Renal pelvis (tissue), 4 donors: ENCODE measurements around the gene APRT. TPM values are rescaled to one million over a fixed set of nuclear protein-coding genes. Genes with fewer than 3 reads are reported as not detected.

Experiments used
- DNase-seq: peaks from one replicate; pipeline ENCODE4 v3.0.0-alpha.2; 2013
- polyA plus RNA-seq, 3 donors: library from polyadenylated mRNA; unstranded; fragments of 120-200 nt; gene quantifications; one replicate each; pipeline ENCODE4 v1.2.1, GENCODE V29; 2013; ENCODE audit not compliant: insufficient read length in 3 of 3

Gene APRT
- polyA plus RNA-seq, 3 donors = 106 to 129 (median 121) TPM

DNA sequence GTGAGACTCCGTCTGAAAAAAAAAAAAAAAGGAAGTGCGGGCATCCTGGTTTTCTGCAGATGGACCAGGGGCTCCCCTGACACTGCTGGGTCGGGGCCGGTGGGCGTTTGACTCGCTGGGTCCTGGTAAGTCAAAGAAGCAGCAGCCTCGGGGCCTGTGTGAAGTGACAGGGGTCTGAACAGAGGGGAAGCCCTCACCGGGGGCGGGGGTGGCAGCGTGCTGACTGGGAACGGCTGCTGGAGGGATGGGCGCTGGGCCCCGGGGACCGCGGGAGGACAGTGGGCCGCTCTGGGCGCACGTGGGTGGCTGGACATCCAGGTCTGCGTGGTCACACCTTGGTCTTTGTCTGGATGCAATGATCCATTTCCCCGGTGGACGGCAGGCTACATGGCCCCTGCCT, 36.8 kb upstream of the APRT start:
- DNase-seq = no peak

DNA sequence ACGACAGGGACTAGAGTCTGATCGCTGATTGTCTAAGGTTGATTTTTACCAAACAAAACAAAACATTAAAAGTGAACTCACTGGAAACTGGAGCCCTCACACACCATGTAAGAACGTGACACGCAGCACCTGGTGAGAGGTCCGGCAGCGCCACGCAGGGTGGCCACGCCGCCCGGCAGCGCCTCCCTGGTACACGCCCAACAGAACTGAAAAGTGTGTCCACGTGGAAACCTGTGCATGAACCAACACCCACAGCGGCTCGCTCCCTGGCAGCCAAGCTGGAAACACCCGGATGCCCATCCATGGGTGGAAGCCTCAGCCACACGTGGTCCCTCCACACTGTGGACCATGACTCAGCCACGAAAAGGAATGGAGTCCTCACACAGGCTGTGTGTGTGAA, 35.9 kb upstream of the APRT start:
- DNase-seq = no peak

DNA sequence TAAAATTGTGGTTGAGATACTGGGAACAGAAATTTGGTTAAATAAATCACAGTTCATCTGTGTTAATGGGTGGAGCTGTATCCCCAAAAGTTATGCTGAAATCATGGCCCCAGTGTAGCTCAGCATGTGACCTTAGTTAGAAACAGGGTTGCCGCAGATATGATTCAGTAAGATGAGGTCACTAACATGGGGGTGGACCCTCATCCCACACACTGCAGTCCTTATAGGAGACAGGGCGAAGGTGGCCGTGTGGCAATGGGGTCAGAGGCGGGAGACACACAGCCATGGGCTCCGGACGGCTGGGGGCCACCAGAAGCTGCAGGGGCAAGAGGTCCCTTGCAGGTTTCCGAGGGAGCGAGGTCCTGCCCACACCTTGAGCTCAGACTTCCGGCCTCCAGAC, 34.4 kb upstream of the APRT start:
- no peak for DNase-seq

DNA sequence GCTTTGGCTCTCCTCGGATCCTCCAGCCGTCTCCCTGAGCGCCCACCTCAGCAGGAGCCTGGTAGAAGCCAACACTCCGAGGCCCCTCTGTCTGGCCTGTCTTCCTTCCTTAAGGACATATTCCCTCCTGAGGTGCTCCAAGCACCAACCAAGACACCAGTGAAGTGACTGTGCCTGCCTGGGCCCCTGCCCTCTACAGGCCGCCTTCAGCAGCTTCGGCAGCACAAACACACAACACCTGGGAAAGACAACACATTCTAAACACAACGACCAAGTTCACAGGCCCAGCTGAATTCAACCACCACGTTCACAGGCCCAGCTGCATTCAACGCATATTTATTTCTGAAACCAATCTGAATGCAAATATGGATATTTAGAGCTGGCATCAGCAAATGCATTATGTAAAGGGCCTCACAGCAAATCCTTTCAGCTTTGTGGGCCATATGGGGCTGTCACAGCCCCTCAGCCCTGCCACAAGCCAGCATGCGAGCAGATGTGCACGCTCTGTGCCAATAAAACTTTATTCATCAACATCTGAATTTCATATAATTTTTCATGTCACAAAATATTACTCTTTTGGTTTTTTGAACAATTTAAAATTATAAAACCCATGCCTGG, 32.8 kb upstream of the APRT start:
- no peak for DNase-seq

GRCh38 chr16:88843256-88843655, 31.5 kb upstream of the APRT start:
- DNase-seq = no peak

DNA sequence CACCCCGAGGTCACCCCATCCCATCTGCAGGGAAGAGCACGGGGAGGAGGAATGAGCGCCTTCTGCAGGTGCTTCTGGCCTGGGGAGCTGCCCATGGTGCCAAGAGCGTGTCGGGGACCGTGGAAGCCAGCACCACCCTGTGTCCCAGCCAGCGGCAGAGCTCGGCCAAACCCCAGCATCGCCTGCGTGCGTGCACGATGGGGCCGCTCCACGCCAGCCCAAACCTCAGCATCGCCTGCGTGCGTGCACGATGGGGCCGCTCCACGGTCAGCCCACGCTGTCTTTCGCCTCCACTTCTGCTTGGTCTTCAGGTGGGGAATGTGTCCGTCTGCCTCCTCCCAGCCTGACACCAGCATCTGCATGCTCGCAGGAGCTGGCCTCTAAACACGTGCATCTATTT, 31.1 kb upstream of the APRT start:
- DNase-seq = no peak

DNA sequence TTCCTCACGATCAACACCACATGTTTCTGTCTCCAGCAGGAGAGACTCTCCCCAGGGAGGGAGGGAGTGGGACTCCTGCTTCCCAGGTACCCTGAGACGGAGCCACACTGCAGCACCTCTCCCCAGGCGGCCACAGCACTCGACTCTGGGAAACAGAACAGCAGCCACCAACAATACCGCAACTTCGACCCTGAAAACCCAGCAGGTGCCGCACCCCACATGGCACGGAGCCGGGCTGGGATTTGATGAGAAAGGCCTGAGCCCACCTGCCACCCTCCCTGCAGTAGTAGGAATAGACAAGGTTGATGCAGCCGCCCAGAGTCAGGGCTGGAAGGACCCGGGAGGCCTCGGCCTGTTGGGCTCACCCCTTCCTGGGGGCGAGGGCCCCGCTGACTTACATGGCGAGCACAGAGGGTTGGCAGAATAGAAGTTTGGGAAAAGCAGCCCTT, 30.6 kb upstream of the APRT start:
- no peak for DNase-seq

GRCh38 chr16:88841521-88842307, 30.0 kb upstream of the APRT start:
- DNase-seq = no peak

DNA sequence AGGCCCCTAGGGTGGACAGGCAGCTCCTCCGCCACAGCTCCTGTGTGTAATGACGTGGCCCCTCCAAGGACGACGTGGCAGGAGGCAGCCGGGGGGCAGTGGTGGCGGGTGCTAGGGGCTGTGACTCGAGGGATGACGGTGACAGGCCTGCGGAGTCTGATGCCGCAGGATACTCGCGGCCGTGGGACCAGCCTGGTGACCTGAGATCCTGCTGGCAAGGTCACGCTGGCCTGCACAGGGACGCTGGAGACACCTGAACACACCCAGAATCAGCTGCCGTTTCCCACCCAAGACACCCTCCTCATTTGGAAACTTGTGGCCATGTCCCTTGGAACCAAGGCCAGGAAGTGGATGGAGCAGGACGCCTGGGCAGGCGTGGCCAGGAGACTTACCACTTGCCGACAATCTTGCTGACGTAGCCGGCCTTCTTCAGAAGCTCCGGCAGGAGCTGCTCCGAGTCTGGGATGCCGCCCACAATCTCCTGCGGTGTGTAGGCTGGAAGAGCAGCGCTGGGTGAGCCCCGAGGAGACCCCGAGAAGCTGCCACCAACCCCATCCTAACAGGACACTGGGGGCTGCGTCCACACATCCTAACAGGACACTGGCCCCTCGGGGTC, 29.0 kb upstream of the APRT start:
- DNase-seq = no peak

- DNase-seq = no peak
These were observed 28.2 kb upstream of the APRT start for GRCh38 chr16:88839745-88840599.

DNA sequence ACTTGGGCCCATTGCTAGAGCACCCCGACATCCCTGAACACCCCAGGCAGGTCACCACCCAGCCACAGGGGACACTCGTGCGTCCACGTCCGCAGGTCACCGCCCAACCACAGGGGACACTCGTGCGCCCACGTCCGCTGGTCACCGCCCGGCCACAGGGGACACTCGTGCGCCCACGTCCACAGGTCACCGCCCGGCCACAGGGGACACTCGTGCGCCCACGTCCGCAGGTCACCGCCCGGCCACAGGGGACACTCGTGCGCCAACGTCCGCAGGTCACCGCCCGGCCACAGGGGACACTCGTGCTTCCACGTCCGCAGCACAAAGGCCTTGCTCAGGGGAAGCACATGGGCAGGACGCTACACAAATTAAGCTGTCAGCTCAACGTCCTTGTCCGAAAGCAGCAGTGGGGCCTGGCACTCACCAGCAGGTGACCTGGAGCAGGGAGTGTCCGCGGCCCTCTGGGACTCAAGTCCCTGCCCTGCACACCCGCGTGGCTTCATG, 27.4 kb upstream of the APRT start:
- no peak for DNase-seq

DNA sequence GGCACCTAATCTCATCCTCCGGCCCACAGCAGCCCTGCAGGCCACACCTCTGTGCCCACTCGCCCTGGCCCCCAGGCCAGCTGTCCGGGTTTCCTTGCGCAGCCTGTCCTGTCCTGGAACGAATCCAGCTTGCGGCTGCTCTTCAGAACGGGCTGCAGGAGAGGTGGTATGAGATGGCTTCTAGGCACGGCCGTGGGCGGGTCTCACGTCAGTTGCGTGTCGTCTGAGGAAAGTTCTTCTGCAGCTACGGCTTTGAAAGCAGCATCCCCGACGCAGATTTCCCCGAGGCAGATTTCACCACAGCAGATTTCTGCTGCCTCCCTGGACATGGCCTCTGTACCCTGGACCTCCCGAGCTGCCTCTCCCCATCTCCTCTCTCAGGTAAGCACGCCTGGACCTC, 26.8 kb upstream of the APRT start:
- no peak for DNase-seq

DNA sequence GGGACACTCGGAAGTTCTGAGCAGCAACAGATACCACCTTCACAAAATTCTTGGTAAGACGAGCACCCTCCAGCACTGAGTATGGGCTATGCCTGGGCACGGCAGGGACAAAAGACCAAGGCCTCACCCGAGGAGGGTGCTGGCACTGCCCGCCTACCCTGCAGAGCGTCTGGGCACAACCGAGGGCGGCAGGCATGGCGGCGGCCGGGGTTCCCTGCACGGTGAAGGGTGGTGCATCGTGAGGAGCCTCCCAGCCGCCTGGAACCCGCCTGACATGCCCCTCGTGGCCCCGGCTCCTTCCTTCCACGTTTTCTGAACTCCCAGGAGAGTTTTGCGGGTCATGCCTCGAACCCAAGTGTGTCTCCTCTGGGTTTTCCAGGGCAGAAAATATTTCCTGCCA, 26.1 kb upstream of the APRT start:
- no peak for DNase-seq

DNA sequence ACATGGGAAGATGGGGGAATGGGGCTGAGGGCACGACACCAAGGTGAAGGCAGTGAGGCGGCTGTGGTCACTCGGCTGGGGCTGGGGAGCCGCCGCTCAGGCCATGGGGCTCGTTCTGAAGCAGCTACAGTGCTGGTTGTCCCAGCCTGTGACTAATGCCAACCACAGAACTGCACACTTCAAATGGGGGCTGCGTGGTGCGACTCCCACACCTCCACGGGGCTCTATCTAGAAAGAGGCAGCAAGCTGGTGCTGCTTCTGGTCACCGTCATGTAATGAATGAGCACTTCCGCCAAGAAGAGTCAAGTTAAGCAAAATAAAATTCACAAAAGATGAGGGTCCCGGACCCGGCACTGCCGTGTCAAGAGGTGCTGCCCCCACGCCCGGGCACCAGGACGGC, 25.1 kb upstream of the APRT start:
- no peak for DNase-seq

GRCh38 chr16:88835818-88836217, 24.1 kb upstream of the APRT start:
- DNase-seq = no peak

DNA sequence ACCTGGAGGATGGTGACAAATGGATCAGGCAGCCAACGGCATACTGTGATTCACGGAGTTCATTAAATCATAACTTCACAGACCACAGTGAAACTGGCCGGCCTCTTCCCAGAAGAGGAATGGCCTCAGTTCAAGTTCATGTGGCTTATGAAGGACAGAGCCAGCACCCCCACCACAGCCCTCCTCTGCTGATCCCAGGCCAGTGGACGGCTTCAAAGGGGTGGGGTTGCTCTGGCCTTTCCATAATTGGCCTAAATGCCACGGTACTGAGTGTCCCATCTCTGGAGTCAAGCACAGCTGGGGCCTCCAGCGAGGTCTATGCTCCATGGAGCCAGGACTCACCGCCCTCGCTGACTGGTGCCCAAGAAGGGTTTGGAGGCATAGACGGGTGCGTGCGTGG, 23.7 kb upstream of the APRT start:
- DNase-seq = no peak

- no peak for DNase-seq
These were observed 22.9 kb upstream of the APRT start for GRCh38 chr16:88834670-88835069.

DNA sequence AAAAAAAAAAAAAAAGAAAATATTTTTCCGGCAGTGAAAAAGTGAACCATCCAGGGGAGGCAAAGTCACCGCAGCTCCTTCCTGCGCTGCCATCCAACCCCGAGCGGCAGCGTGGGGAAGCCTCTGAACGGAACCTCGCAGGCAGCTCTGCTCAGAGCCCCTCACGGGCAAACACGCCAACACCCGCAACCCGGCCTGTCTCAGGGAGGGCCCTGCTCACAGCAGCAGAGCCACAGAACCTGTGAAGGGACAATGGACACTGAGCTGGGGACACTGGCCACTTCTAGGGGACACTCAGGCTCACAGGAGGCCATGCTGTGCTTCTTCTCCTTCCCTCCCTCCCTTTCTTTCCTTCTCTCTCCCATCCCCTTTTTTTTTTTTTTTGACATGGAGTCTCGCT, 21.4 kb upstream of the APRT start:
- no peak for DNase-seq

GRCh38 chr16:88831838-88832237, 20.1 kb upstream of the APRT start:
- DNase-seq = no peak

- no peak for DNase-seq
These were observed 19.1 kb upstream of the APRT start for GRCh38 chr16:88830783-88831182.

GRCh38 chr16:88830258-88830657, 18.5 kb upstream of the APRT start:
- DNase-seq = peak; percentile 57

GRCh38 chr16:88828711-88829110, 17.0 kb upstream of the APRT start:
- no peak for DNase-seq
